Endothelial cell of hepatic sinusoid (primary cell): ENCODE measurements around the gene ZHX3.
"Not testable (repeated sequence)": the region's sequence is repeated elsewhere in the genome, so short reads cannot be mapped to it uniquely, and the experiment has no call there.

Source experiments
- in situ Hi-C: cut with HindIII; loops from 2 replicates; pipeline ENCODE4 v1.10.0; 2017; ENCODE audit warnings: low sequenced_read_pairs

ZHX3 gene

GRCh38 chr20:41139227-41140093 lies 178.1 kb downstream of the ZHX3 start:
- in situ Hi-C loops = no loop called here

GRCh38 chr20:41138475-41139226 lies 178.9 kb downstream of the ZHX3 start:
- in situ Hi-C loops = no loop called here

GRCh38 chr20:41137614-41138474 lies 179.7 kb downstream of the ZHX3 start:
- in situ Hi-C loops = no loop called here

- in situ Hi-C loops = no loop called here
These were observed 180.6 kb downstream of the ZHX3 start, which contains the start of gene PLCG1 for GRCh38 chr20:41136680-41137613. TSS of gene PLCG1 (plus strand) at chr20:41137543. CDS start at chr20:41137642, 99 bp downstream.

GRCh38 chr20:41135888-41136679 lies 181.4 kb downstream of the ZHX3 start:
- in situ Hi-C loops = no loop called here

- in situ Hi-C loops = no loop called here
These were observed 182.2 kb downstream of the ZHX3 start for GRCh38 chr20:41135187-41135887.

GRCh38 chr20:41134362-41135186 lies 183.0 kb downstream of the ZHX3 start:
- in situ Hi-C loops = no loop called here

GRCh38 chr20:41133709-41134361 lies 183.7 kb downstream of the ZHX3 start:
- in situ Hi-C loops = no loop called here

GRCh38 chr20:41132388-41132775 lies 185.1 kb downstream of the ZHX3 start:
- in situ Hi-C loops = not testable (repeated sequence)

- in situ Hi-C loops = no loop called here
These were observed 185.7 kb downstream of the ZHX3 start for GRCh38 chr20:41131594-41132387.
